GM21737 (cell line): Measurements from ENCODE around the gene CCDC71L.
"Not testable (repeated sequence)": the region's sequence is repeated elsewhere in the genome, so short reads cannot be mapped to it uniquely, and the experiment has no call there.

Source experiments
- ATAC-seq: cut with Tn5 transposase; IDR thresholded peaks from one replicate; pipeline ENCODE4 v1.9.1; 2021; ENCODE audit warnings: mild to moderate bottlenecking, moderate library complexity; ENCODE audit not compliant: unreplicated experiment

The CCDC71L gene

GRCh38 chr7:106660862-106661720 lies at the start of gene CCDC71L:
Gene CCDC71L, minus strand, starts transcription at chr7:106661158. Its CDS starts 262 bp downstream, at chr7:106660896.
- peak; percentile 76 for ATAC-seq

- ATAC-seq = not testable (repeated sequence)
Observed at GRCh38 chr7:106709604-106710003, 48.6 kb upstream of the CCDC71L start.

GRCh38 chr7:106704000-106704840 lies 43.3 kb upstream of the CCDC71L start:
- no peak for ATAC-seq

GRCh38 chr7:106693677-106694353 lies 32.9 kb upstream of the CCDC71L start:
- ATAC-seq = no peak

- ATAC-seq = no peak
Observed at GRCh38 chr7:106692450-106693051, 31.6 kb upstream of the CCDC71L start.

- not testable (repeated sequence) for ATAC-seq
Observed at GRCh38 chr7:106688161-106688560, 27.2 kb upstream of the CCDC71L start.

- no peak for ATAC-seq
Observed at GRCh38 chr7:106683941-106684340, 23.0 kb upstream of the CCDC71L start.

GRCh38 chr7:106681815-106682495 lies 21.0 kb upstream of the CCDC71L start:
- ATAC-seq = no peak

GRCh38 chr7:106679153-106679931 lies 18.4 kb upstream of the CCDC71L start:
- no peak for ATAC-seq

- ATAC-seq = no peak
Observed at GRCh38 chr7:106678795-106679152, 17.8 kb upstream of the CCDC71L start.

- not testable (repeated sequence) for ATAC-seq
Observed at GRCh38 chr7:106676506-106676905, 15.5 kb upstream of the CCDC71L start.

- not testable (repeated sequence) for ATAC-seq
Observed at GRCh38 chr7:106673688-106674087, 12.7 kb upstream of the CCDC71L start.

- not testable (repeated sequence) for ATAC-seq
Observed at GRCh38 chr7:106671930-106672329, 11.0 kb upstream of the CCDC71L start.

- no peak for ATAC-seq
Observed at GRCh38 chr7:106671160-106671559, 10.2 kb upstream of the CCDC71L start.

GRCh38 chr7:106668861-106669524 lies 8.0 kb upstream of the CCDC71L start:
- no peak for ATAC-seq

- ATAC-seq = no peak
Observed at GRCh38 chr7:106666353-106666752, 5.4 kb upstream of the CCDC71L start.

GRCh38 chr7:106664343-106664742 lies 3.4 kb upstream of the CCDC71L start:
- ATAC-seq = no peak

- peak; percentile 57 for ATAC-seq
Observed at GRCh38 chr7:106659963-106660861, 746 bp downstream of the CCDC71L start.
